Stimulated activated CD4-positive, alpha-beta T cell treated with anti-CD3 and anti-CD28 coated beads, Interleukin-12 subunit alpha, Interleukin-12 subunit beta, amount 100 ng/mL, for 4 hours (primary cell): ENCODE results near the gene IGF2BP3.

Source experiments
- DNase-seq: peaks from one replicate; pipeline ENCODE4 v3.0.0-alpha.2; 2020

The IGF2BP3 gene

DNA sequence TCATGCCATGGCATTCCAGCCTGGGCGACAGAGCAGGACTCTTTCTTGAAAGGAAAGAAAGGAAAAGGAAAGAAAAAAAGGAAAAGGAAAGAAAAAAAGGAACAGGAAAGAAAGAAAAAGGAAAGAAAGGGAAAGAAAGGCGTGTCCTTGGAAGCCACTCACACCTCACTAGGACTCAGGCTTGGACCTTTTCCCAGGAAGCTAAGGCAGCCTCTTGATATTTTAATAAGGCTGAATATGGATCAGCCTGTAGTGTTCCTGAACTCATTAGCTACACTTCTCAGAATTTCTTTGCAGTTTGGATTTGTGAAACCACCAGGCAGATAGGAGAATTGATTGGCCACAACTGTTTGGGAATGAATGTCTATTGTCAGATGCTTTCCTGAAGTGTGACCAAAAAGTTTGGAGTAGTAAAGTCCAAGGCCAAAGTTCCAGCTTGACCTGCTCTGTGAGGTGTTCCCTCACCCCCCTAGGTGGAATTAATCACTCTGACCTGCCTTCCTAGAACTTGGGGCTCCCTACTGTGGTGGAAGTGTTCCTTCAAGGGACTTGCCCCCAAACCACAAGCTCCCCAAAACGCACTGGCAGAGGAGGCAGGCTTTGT, 178.2 kb downstream of the IGF2BP3 start:
- no peak for DNase-seq

DNA sequence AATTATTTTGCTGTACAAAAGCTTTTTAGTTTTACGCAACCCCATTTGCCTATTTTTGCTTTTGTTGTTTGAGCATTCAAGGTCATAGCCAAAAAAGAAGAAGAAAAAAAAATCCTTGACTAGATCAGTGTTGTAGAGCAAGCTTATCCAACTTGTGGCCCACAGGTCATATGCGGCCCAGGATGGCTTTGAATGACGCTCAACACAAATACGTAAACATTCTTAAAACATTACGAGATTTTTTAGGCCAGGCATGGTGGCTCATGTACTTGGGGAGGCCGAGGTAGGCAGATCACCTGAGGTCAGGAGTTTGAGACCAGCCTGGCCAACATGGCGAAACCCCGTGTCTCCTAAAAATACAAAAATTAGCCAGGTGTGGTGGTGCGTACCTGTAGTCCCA, 179.3 kb downstream of the IGF2BP3 start:
- DNase-seq: no peak

- no peak for DNase-seq
Observed at GRCh38 chr7:23287612-23288011, 182.7 kb downstream of the IGF2BP3 start.

GRCh38 chr7:23285657-23286646, 184.3 kb downstream of the IGF2BP3 start:
- DNase-seq: no peak

DNA sequence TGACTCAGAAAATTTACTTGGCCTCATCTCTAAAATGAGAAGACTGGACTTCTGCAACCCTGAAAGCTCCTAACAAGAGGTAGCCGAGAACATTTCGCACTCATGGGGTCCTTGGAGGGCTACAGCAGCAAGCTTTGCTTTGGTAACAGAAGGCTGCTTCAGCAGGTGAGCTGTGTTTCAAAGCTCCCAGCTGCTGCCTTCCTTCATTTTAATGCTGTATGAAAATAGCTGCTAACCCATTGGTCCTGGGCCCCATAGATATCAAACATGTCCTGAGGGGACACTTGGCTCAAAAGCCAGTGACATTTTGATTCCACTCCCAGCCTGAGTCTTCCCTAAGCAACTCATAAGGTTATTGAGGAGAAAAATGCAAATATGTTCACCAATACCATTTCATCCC, 185.4 kb downstream of the IGF2BP3 start:
- no peak for DNase-seq

GRCh38 chr7:23283086-23283485, 187.2 kb downstream of the IGF2BP3 start:
- no peak for DNase-seq

DNA sequence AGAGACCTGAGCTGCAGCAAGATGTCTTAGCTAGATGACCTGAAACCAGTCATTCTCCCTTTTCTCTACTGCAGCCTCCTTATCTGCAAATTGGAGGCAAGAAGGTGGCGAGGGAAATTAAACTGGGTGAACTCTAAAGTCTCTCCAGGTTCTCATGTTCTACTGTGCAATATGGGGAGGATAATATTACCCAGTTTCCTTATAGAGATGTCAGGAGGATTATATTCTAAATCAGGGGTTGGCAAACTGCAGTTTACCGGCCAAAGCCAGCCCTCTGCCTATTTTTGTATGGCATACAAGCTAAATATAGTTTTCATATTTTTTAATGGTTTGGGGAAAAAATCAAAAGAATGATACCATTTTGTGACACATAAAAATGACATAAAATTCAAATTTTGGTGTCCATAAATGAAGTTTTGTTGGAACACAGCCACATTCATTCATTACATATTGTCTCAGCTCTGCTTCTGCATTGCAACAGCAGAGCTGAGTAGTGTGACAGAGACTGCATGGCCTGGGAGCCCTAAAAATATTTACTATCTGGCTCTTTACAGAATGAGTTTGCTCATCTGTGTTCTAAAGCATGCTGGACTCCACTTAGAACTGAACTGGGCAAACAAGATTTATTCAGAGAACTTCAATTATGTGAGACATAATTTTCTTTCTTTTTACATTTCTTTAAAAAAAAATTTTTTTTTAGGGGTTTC, 190.3 kb downstream of the IGF2BP3 start:
- no peak for DNase-seq

DNA sequence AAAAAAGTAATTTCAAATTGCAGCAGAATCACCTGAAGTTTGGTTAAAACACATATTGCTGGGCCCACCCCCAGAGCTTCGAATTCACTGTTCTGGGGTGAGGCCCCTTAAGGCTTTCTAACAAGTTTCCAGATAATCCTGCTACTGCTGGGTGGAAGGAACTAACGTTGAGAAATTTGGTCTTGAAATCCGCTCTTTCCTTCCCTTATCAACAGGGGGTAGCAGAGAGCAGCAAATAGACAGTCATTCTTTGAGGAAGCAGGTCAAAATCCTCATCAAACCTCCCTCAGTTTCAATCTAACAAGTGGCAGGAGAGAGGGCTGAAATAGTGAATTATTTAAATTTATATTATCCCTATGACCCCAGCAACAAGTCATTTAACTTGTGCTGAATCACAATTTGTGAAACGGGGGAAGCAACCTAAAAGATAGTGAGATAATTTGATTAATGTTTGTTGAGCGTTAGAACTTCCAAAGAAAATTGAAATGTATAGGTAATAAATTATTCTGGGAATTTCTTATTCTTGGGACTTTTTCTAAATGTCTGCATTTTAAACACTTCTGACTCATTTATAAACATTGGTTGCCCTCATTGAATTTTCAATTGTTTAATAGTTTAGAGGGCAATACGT, 192.8 kb downstream of the IGF2BP3 start:
- no peak for DNase-seq

- DNase-seq: no peak
Observed at GRCh38 chr7:23276947-23277346, 193.3 kb downstream of the IGF2BP3 start.

GRCh38 chr7:23276376-23276775, 193.9 kb downstream of the IGF2BP3 start:
- DNase-seq: no peak

DNA sequence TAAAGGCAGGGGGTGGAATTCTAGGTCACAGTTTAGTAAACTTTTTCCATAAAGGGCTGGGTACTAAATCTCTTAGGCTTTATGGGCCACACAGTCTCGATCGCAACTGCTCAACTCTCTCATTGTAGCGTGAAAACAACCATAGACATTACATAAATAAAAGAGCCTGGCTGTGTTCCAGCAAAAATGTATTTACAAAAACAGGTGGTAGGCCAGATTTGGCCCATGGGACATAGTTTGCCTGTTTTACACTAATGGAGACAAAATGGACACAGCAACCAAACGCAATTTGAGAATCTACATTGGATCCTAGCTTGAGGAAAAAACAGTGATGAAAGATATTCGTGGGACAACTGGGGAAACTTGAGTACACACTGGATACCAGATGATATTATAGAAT, 194.4 kb downstream of the IGF2BP3 start:
- DNase-seq: no peak

DNA sequence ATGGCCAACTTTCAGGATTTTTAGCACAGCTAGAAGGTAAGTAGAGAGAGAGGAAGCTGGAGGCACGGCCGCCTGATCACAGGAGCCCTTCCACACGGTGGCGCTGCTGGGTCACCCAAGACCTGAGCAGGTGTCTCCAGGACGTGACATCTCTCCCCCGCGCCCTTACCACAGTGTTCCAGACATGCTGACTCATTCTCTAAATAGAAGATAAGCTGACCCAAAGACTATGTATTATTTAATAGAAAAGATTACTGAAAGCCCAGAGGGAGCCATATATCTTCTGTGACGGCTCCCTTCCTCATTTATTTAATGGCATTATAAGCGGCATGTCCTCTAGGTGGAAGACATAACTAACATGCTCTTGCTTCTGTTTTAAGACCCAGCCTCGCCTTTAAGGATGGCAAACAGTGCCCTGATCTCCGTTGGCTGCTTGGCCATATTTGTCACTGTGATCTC, 197.1 kb downstream of the IGF2BP3 start:
- DNase-seq: peak; percentile 95

DNA sequence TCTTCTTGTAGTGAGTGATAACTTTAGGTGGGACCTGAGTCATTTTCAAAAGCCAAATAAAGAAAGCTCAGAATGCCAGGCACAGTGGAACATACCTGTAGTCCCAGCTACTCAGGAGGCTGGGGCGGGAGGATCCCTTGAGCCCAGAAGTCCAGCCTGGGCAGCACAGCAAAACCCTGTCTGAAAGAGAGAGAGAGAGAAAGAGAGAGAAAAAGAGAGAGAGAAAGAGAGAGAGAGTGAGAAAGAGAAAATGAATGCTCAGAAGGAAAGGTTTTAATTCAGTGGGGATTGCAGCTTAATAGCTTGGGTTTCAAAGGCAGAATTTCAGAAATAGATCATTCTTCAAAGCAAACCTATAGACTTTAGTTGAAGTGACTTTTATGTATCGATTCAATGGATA, 198.0 kb downstream of the IGF2BP3 start:
- DNase-seq: no peak

DNA sequence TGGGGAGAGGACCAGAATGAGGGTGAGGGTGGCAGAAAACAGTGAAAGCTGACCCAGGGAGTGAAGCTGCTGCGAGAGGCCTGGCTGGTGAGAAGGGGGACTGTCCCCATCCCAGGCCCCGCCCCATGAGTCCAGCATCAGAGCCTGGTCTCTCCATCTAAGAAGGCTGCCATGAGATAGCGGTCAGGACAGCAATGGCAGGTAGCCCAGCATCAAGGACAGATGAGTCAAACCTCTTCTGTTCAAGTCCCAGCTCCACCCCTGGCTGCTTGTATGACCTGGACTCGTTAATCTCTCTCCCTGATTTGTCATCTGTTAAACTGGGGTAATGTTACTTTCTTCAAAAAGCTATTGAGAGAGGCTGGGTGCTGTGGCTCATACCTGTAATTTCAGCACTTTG, 201.5 kb downstream of the IGF2BP3 start:
- DNase-seq: no peak

GRCh38 chr7:23268167-23268566, 202.1 kb downstream of the IGF2BP3 start:
- DNase-seq: no peak

GRCh38 chr7:23267357-23267756, 202.9 kb downstream of the IGF2BP3 start:
- DNase-seq: no peak

DNA sequence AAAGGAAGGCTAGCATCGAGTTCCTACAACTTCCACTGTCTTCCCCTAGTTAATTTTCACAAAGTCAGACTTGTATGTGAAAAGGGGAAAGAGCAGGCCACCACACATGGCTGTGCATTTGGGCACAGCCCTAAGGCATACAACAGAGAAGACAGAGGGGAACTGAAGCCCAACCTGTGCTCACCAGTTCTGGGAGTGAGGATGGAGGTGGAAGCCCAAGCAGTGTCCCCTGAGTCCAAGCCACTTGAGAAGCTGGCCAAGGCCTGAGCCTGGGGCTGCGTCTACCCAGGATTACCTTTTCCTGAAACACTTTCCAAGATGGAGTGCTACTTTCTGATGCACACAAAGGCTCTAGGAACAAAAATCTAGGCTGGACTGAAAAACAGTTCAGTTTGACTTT, 203.4 kb downstream of the IGF2BP3 start:
- no peak for DNase-seq

DNA sequence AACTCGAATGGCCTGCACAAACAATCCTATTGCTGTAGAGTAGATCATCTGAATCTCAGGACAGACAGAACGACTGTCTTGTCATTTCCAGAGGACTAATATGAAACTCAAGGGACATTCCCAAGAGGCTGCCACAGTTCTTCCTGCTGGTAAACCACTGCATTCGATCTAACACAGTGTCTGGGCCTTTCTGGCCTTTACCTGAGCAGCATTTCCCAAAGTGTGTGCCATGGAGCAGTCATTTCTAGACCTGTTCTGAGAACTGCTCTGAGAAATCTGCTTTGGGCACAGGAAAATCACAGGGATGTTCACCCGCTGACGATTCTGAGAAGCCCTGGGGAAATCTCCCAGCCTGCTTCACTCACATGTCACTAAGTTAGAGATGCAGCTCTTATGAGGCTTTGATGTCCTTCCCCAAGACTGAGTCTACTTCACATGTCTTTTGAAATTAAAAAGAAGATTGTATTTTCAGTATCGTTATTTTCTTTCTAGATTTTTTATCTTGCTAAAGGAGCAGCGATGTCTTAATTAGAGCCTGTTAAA, 205.3 kb downstream of the IGF2BP3 start:
- DNase-seq: no peak

GRCh38 chr7:23261843-23262452, 208.3 kb downstream of the IGF2BP3 start:
- peak; percentile 42 for DNase-seq

DNA sequence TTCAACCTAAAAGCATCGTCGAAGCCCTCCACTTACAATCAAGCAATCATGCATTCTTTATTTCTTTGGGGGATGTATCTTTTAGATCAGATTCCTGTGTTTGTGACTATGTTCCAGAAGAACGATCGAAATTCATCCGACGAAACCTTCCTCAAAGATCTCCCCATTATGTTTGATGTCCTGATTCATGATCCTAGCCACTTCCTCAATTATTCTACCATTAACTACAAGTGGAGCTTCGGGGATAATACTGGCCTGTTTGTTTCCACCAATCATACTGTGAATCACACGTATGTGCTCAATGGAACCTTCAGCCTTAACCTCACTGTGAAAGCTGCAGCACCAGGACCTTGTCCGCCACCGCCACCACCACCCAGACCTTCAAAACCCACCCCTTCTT, 209.9 kb downstream of the IGF2BP3 start:
- no peak for DNase-seq
